Measurements from ENCODE around the gene ERCC8. TPM values are rescaled to one million over a fixed set of nuclear protein-coding genes. Genes with fewer than 3 reads are reported as not detected.

The ERCC8 gene
- total RNA-seq, 4 donors from 2014 or later = 5.2 to 17.9 (median 16.1) TPM

DNA sequence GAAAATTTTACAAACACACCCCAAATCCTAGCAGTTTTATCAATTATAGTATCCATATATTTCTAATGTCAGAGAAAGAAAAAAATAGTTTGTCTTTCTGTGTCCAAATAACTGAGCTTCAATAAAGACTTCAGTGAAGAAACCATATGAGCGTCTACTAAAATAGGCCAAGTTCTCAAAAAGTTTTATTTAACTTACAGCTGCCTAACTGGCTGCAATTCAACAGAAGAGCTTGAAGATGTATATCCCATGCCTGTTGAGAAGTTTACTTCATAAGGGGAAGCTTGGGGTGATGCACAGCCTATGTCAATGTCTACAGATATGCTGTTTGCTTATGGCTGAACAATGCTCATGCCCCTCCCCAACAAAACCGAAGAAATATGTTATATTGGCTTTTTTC lies 57.1 kb downstream of the ERCC8 start:
- Histone ChIP-seq H3K27me3 (no peaks in the 10 kb centered on the region), H3K36me3 (peaks cover 3 to 12% (median 7%) of the 10 kb centered on the region in 4 donors), H3K4me1 (no peaks in the 10 kb centered on the region), H3K9me3 (no peaks in the 10 kb centered on the region), H3K27ac (replicated peaks in 1 of 4) (no peak overlapping the region), H3K4me3 (no peak overlapping the region)
- TF ChIP-seq POLR2A (IDR thresholded peaks at IDR 0.05; ENCODE audit: low read depth) = no peak
- no peak for DNase-seq (ENCODE audit: extremely low spot score)
- intact Hi-C loops (cut with DNase I) = no loop called here
- WGBS = 81% methylated on average over 2 of the region's 2 CpGs

DNA sequence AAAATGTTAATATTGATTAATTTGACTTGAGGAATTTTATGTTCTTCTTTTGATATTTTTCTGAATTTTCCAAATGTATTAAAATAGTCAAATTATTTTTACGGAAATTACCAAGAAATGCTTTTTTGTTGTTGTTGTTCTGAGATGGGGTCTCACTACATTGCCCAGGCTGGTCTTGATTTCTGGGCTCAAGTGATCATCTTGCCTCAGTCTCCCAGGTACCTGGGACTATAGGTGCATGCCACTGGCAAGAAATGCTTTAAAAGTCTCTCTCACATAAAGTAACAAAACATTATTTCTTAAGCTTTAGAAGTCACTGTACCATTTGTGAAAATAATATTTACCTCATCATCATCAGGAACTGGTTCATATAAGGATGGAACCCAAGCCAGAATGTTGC lies 57.8 kb downstream of the ERCC8 start:
- no peak overlapping the region for H3K27ac ChIP-seq (replicated peaks in 1 of 4)
- intact Hi-C loops (cut with DNase I) = no loop called here
- no peaks in the 10 kb centered on the region for H3K9me3 ChIP-seq
- 95% methylated on average over 1 of the region's 1 CpG for WGBS
- no peak for DNase-seq (ENCODE audit: extremely low spot score)
- no peak overlapping the region for H3K4me3 ChIP-seq
- H3K4me1 ChIP-seq = no peaks in the 10 kb centered on the region
- H3K27me3 ChIP-seq = no peaks in the 10 kb centered on the region
- TF ChIP-seq POLR2AphosphoS5 (IDR thresholded peaks at IDR 0.05) (no peak), EP300 (IDR thresholded peaks at IDR 0.05) (no peak), POLR2A (IDR thresholded peaks at IDR 0.05; ENCODE audit: low read depth) (no peak)
- TF ChIP-seq, protein P1, sequence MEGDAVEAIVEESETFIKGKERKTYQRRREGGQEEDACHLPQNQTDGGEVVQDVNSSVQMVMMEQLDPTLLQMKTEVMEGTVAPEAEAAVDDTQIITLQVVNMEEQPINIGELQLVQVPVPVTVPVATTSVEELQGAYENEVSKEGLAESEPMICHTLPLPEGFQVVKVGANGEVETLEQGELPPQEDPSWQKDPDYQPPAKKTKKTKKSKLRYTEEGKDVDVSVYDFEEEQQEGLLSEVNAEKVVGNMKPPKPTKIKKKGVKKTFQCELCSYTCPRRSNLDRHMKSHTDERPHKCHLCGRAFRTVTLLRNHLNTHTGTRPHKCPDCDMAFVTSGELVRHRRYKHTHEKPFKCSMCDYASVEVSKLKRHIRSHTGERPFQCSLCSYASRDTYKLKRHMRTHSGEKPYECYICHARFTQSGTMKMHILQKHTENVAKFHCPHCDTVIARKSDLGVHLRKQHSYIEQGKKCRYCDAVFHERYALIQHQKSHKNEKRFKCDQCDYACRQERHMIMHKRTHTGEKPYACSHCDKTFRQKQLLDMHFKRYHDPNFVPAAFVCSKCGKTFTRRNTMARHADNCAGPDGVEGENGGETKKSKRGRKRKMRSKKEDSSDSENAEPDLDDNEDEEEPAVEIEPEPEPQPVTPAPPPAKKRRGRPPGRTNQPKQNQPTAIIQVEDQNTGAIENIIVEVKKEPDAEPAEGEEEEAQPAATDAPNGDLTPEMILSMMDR (IDR thresholded peaks at IDR 0.05) = no peak
- peaks cover 0 to 15% (median 6%) of the 10 kb centered on the region in 4 donors for H3K36me3 ChIP-seq

DNA sequence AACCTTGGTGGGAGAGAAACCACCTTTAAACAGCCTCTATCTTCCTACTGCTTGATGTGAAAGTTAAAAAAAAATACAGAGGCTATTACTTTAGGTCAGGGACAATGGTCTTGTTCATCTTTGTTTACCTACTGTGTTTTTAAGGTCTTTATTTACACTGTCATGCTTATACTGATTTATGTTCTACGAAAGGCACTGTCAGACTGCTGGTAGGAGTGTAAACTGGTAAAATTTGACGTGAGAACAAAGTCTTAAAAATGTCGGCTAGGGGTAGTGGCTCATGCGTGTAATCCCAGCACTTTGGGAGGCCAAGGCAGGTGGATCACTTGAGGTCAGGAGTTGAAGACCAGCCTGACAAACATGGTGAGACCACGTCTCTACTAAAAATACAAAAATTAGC lies 58.7 kb downstream of the ERCC8 start:
- no peak for TF ChIP-seq POLR2A (IDR thresholded peaks at IDR 0.05; ENCODE audit: low read depth)
- no peak for TF ChIP-seq POLR2AphosphoS5 (IDR thresholded peaks at IDR 0.05)
- TF ChIP-seq EP300 (IDR thresholded peaks at IDR 0.05) = no peak
- TF ChIP-seq, protein P1 (IDR thresholded peaks at IDR 0.05) = no peak
- DNase-seq (ENCODE audit: extremely low spot score) = no peak
- no peaks in the 10 kb centered on the region for H3K27me3 ChIP-seq
- no peak overlapping the region for H3K27ac ChIP-seq (replicated peaks in 1 of 4)
- H3K4me3 ChIP-seq = no peak overlapping the region
- no peaks in the 10 kb centered on the region for H3K9me3 ChIP-seq
- peaks cover 0 to 23% (median 11%) of the 10 kb centered on the region in 4 donors for H3K36me3 ChIP-seq
- intact Hi-C loops (cut with DNase I) = no loop called here
- WGBS = 97% methylated on average over 5 of the region's 5 CpGs
- no peaks in the 10 kb centered on the region for H3K4me1 ChIP-seq

DNA sequence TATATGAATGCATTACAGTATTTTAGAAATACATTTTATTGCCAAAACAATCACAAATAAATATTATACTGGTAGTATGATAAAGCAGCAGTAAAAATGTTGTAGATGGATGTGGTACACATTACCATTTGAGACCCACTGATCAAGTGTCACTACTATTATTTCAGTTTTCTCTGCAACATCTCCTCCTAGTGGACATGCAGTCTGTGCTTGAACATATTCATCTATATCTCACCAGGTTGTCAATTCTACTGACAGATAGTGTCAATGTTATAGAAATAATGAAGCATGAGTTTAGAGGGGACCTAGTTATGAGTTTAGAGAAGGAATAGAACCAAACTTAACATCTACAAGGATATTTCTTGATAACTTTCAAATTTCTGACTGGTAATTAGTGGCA lies 61.6 kb downstream of the ERCC8 start:
- H3K9me3 ChIP-seq = no peaks in the 10 kb centered on the region
- DNase-seq (ENCODE audit: extremely low spot score) = no peak
- intact Hi-C loops (cut with DNase I) = no loop called here
- H3K4me1 ChIP-seq = no peaks in the 10 kb centered on the region
- peaks cover 0 to 14% (median 7%) of the 10 kb centered on the region in 4 donors for H3K36me3 ChIP-seq
- H3K27ac ChIP-seq (replicated peaks in 1 of 4) = no peak overlapping the region
- no peak for TF ChIP-seq EP300 (IDR thresholded peaks at IDR 0.05)
- TF ChIP-seq POLR2A (IDR thresholded peaks at IDR 0.05; ENCODE audit: low read depth) = no peak
- TF ChIP-seq, protein P1 (IDR thresholded peaks at IDR 0.05) = peak in 1 of 3 experiments; percentile 20
- TF ChIP-seq POLR2AphosphoS5 (IDR thresholded peaks at IDR 0.05) = no peak
- H3K4me3 ChIP-seq = no peak overlapping the region
- no peaks in the 10 kb centered on the region for H3K27me3 ChIP-seq

DNA sequence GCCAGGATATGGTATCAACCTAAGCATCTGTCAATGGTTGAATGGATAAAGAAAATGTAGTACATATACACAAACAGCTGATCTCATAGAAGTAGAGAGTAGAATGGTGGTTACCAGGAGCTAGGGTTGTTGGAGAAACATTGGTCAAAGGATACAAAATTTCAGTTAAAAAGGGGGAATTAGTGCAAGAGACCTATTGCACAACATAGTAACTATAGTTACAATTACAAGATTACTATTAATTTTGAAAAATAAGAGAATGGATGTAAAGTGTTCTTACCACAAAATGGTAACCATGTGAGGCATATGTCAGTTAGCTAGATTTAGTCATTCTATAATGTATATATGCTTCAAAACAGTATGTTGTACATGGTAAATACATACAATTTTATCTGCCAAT lies 72.0 kb downstream of the ERCC8 start:
- Histone ChIP-seq H3K36me3 (peaks cover 0 to 5% (median 0%) of the 10 kb centered on the region in 4 donors), H3K4me1 (no peaks in the 10 kb centered on the region), H3K27me3 (no peaks in the 10 kb centered on the region), H3K27ac (replicated peaks in 1 of 4) (no peak overlapping the region), H3K9me3 (peaks cover 0 to 15% (median 9%) of the 10 kb centered on the region in 4 donors), H3K4me3 (no peak overlapping the region)
- intact Hi-C loops (cut with DNase I) = no loop called here
- TF ChIP-seq POLR2A (IDR thresholded peaks at IDR 0.05; ENCODE audit: low read depth) (no peak), POLR2AphosphoS5 (IDR thresholded peaks at IDR 0.05) (no peak), EP300 (IDR thresholded peaks at IDR 0.05) (no peak)
- TF ChIP-seq, protein P1 (IDR thresholded peaks at IDR 0.05) = no peak
- no peak for DNase-seq (ENCODE audit: extremely low spot score)

Measured in esophagus muscularis mucosa (tissue), 4 donors.